ENCODE measurements around the gene CRLF3.
"Not testable (repeated sequence)": the region's sequence is repeated elsewhere in the genome, so short reads cannot be mapped to it uniquely, and the experiment has no call there.

Gene CRLF3

GRCh38 chr17:30814860-30815259 is 9.6 kb downstream of the CRLF3 start:
- DNase-seq (ENCODE audit: low read depth), result not testable (repeated sequence)

GRCh38 chr17:30814236-30814635 is 10.3 kb downstream of the CRLF3 start:
- DNase-seq (ENCODE audit: low read depth), result not testable (repeated sequence)

GRCh38 chr17:30812218-30813177 is 12.0 kb downstream of the CRLF3 start:
- DNase-seq (ENCODE audit: low read depth), result no peak

GRCh38 chr17:30809867-30810266 is 14.6 kb downstream of the CRLF3 start:
- no peak for DNase-seq (ENCODE audit: low read depth)

GRCh38 chr17:30808785-30809286 is 15.7 kb downstream of the CRLF3 start:
- DNase-seq (ENCODE audit: low read depth), result no peak

- DNase-seq (ENCODE audit: low read depth), result no peak
These were observed 16.6 kb downstream of the CRLF3 start for GRCh38 chr17:30807896-30808295.

GRCh38 chr17:30805944-30806456 is 18.5 kb downstream of the CRLF3 start:
- DNase-seq (ENCODE audit: low read depth), result no peak

GRCh38 chr17:30801671-30802070 is 22.8 kb downstream of the CRLF3 start:
- DNase-seq (ENCODE audit: low read depth), result no peak

GRCh38 chr17:30796016-30796415 is 28.5 kb downstream of the CRLF3 start:
- DNase-seq (ENCODE audit: low read depth), result no peak

GRCh38 chr17:30794372-30794771 is 30.1 kb downstream of the CRLF3 start:
- DNase-seq (ENCODE audit: low read depth), result no peak

GRCh38 chr17:30793282-30793977 is 31.1 kb downstream of the CRLF3 start:
- DNase-seq (ENCODE audit: low read depth), result no peak

- no peak for DNase-seq (ENCODE audit: low read depth)
These were observed 34.2 kb downstream of the CRLF3 start for GRCh38 chr17:30790279-30790678.

GRCh38 chr17:30788918-30789317 is 35.6 kb downstream of the CRLF3 start:
- DNase-seq (ENCODE audit: low read depth), result no peak

GRCh38 chr17:30782206-30782605 is 42.3 kb downstream of the CRLF3 start:
- DNase-seq (ENCODE audit: low read depth), result no peak

- DNase-seq (ENCODE audit: low read depth), result no peak
These were observed 44.1 kb downstream of the CRLF3 start for GRCh38 chr17:30780343-30780742.

- not testable (repeated sequence) for DNase-seq (ENCODE audit: low read depth)
These were observed 55.7 kb downstream of the CRLF3 start for GRCh38 chr17:30768771-30769170.

- DNase-seq (ENCODE audit: low read depth), result not testable (repeated sequence)
These were observed 56.7 kb downstream of the CRLF3 start for GRCh38 chr17:30767641-30768404.

GRCh38 chr17:30761060-30761459 is 63.4 kb downstream of the CRLF3 start:
- DNase-seq (ENCODE audit: low read depth), result no peak

- DNase-seq (ENCODE audit: low read depth), result not testable (repeated sequence)
These were observed 71.2 kb downstream of the CRLF3 start for GRCh38 chr17:30753291-30753690.

GRCh38 chr17:30750982-30751381 is 73.5 kb downstream of the CRLF3 start:
- not testable (repeated sequence) for DNase-seq (ENCODE audit: low read depth)

GRCh38 chr17:30747621-30748020 is 76.9 kb downstream of the CRLF3 start:
- DNase-seq (ENCODE audit: low read depth), result not testable (repeated sequence)

GRCh38 chr17:30742669-30743068 is 81.8 kb downstream of the CRLF3 start:
- DNase-seq (ENCODE audit: low read depth), result not testable (repeated sequence)
